ENCODE data around the gene ARSD. TPM values are rescaled to one million over a fixed set of nuclear protein-coding genes. Genes with fewer than 3 reads are reported as not detected.

The ARSD gene
- total RNA-seq, 1 donor from 2014 or later: 7.3 TPM

DNA sequence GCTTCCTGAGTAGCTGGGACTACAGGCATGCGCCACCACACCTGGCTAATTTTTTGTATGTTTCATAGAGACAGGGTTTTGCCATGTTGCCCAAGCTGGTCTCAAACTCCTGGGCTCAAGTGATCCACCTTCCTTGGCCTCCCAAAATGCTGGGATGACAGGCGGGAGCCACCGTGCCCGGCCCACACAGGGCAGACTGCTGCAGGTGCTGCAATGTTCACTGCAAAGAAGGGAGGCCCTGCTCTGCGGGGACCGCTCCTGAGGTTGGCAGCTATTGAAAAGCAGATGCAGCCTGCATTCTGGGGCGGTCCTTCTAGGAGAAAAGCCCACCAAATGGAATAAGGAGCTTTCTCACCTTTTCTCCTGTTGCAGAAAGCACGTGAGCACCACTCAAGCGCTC lies 5.0 kb downstream of the ARSD start:
- H3K36me3 ChIP-seq (ENCODE audit: insufficient read depth, low read length): no peaks in the 10 kb centered on the region

GRCh38 chrX:2921750-2922149 lies 7.4 kb downstream of the ARSD start:
- H3K4me1 Mint-ChIP-seq (ENCODE audit: low read depth, unreplicated experiment): no peaks in the 10 kb centered on the region

More for the DNA sequence above, 5.0 kb downstream of the ARSD start:
- H3K27me3 ChIP-seq (ENCODE audit: insufficient read depth, low read length): no peaks in the 10 kb centered on the region
- H3K9me3 Mint-ChIP-seq (ENCODE audit: unreplicated experiment): no peaks in the 10 kb centered on the region
- no peaks in the 10 kb centered on the region for H3K79me2 ChIP-seq (ENCODE audit: insufficient read depth, low read length)
- FAIRE-seq: no peak
- no peak overlapping the region for H3K4me3 ChIP-seq (ENCODE audit: insufficient read depth, low read depth, low read length)
- H4K20me1 ChIP-seq (ENCODE audit: insufficient read depth, low read length): no peaks in the 10 kb centered on the region
- DNase-seq (ENCODE audit: low read depth): no peak
- no peak overlapping the region for H3K4me2 ChIP-seq (ENCODE audit: low read length)
- no peaks in the 10 kb centered on the region for H3K4me1 Mint-ChIP-seq (ENCODE audit: low read depth, unreplicated experiment)
- H3K9ac ChIP-seq (ENCODE audit: low read length): no peak overlapping the region
- no peaks in the 10 kb centered on the region for H3K4me1 ChIP-seq (ENCODE audit: insufficient read depth, low read length)
- H3K27ac ChIP-seq (ENCODE audit: low read depth, low read length): no peak overlapping the region
- H3K9me3 ChIP-seq (ENCODE audit: insufficient read depth, low read depth, low read length): no peaks in the 10 kb centered on the region
- no peak overlapping the region for H3K4me3 Mint-ChIP-seq (ENCODE audit: unreplicated experiment)
- TF ChIP-seq, protein P1, sequence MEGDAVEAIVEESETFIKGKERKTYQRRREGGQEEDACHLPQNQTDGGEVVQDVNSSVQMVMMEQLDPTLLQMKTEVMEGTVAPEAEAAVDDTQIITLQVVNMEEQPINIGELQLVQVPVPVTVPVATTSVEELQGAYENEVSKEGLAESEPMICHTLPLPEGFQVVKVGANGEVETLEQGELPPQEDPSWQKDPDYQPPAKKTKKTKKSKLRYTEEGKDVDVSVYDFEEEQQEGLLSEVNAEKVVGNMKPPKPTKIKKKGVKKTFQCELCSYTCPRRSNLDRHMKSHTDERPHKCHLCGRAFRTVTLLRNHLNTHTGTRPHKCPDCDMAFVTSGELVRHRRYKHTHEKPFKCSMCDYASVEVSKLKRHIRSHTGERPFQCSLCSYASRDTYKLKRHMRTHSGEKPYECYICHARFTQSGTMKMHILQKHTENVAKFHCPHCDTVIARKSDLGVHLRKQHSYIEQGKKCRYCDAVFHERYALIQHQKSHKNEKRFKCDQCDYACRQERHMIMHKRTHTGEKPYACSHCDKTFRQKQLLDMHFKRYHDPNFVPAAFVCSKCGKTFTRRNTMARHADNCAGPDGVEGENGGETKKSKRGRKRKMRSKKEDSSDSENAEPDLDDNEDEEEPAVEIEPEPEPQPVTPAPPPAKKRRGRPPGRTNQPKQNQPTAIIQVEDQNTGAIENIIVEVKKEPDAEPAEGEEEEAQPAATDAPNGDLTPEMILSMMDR (IDR thresholded peaks at IDR 0.05; ENCODE audit: insufficient read depth, low read depth, low read length): no peak
- no peak for TF ChIP-seq EZH2 (IDR thresholded peaks at IDR 0.05; ENCODE audit: insufficient read depth, low read length)
- H3K27ac Mint-ChIP-seq (ENCODE audit: unreplicated experiment): no peak overlapping the region
- no peaks in the 10 kb centered on the region for H3K27me3 Mint-ChIP-seq (ENCODE audit: low read depth, unreplicated experiment)
- peaks cover 3% of the 10 kb centered on the region for H3K36me3 Mint-ChIP-seq (ENCODE audit: low read depth, unreplicated experiment)
- H2AFZ ChIP-seq (ENCODE audit: low read depth, low read length): no peak overlapping the region

DNA sequence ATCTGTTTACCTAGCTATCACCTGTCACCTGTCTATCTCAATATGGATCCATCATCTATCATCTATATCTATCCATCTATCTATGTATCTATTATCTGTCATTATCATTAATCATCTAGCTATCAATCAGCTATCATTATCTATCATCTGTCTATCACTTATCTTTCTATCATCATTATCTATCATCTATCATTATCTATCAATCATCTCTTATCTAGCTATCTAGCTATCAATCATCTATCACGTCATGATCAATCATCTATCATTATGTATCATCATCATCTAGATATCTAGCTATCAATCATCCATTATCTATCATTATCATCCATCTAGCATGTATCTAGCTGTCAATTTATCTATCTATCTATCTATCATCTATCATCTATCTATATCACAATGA lies 7.9 kb downstream of the ARSD start:
- no peak for DNase-seq (ENCODE audit: low read depth)
- Histone ChIP-seq H3K36me3 (ENCODE audit: insufficient read depth, low read length) (no peaks in the 10 kb centered on the region), H3K4me1 (ENCODE audit: insufficient read depth, low read length) (no peaks in the 10 kb centered on the region), H3K4me3 (ENCODE audit: insufficient read depth, low read depth, low read length) (no peak overlapping the region), H3K4me2 (ENCODE audit: low read length) (no peak overlapping the region), H4K20me1 (ENCODE audit: insufficient read depth, low read length) (no peaks in the 10 kb centered on the region), H3K9ac (ENCODE audit: low read length) (no peak overlapping the region), H3K9me3 (ENCODE audit: insufficient read depth, low read depth, low read length) (no peaks in the 10 kb centered on the region), H3K27me3 (ENCODE audit: insufficient read depth, low read length) (no peaks in the 10 kb centered on the region), H2AFZ (ENCODE audit: low read depth, low read length) (no peak overlapping the region), H3K27ac (ENCODE audit: low read depth, low read length) (no peak overlapping the region), H3K79me2 (ENCODE audit: insufficient read depth, low read length) (no peaks in the 10 kb centered on the region)
- FAIRE-seq: peak; percentile 78
- H3K9me3 Mint-ChIP-seq (ENCODE audit: unreplicated experiment): no peaks in the 10 kb centered on the region
- no peak for TF ChIP-seq EZH2 (IDR thresholded peaks at IDR 0.05; ENCODE audit: insufficient read depth, low read length)
- TF ChIP-seq, protein P1 (IDR thresholded peaks at IDR 0.05; ENCODE audit: insufficient read depth, low read depth, low read length): no peak
- H3K27me3 Mint-ChIP-seq (ENCODE audit: low read depth, unreplicated experiment): no peaks in the 10 kb centered on the region
- H3K4me3 Mint-ChIP-seq (ENCODE audit: unreplicated experiment): no peak overlapping the region
- H3K27ac Mint-ChIP-seq (ENCODE audit: unreplicated experiment): no peak overlapping the region
- no peaks in the 10 kb centered on the region for H3K4me1 Mint-ChIP-seq (ENCODE audit: low read depth, unreplicated experiment)
- H3K36me3 Mint-ChIP-seq (ENCODE audit: low read depth, unreplicated experiment): peaks cover 3% of the 10 kb centered on the region

More at GRCh38 chrX:2921750-2922149, 7.4 kb downstream of the ARSD start:
- FAIRE-seq (no peak), DNase-seq (ENCODE audit: low read depth) (no peak)
- H3K4me3 Mint-ChIP-seq (ENCODE audit: unreplicated experiment): no peak overlapping the region
- Histone ChIP-seq H3K27ac (ENCODE audit: low read depth, low read length) (no peak overlapping the region), H3K4me2 (ENCODE audit: low read length) (no peak overlapping the region), H3K4me1 (ENCODE audit: insufficient read depth, low read length) (no peaks in the 10 kb centered on the region), H3K79me2 (ENCODE audit: insufficient read depth, low read length) (no peaks in the 10 kb centered on the region), H3K36me3 (ENCODE audit: insufficient read depth, low read length) (no peaks in the 10 kb centered on the region), H2AFZ (ENCODE audit: low read depth, low read length) (no peak overlapping the region), H3K9me3 (ENCODE audit: insufficient read depth, low read depth, low read length) (no peaks in the 10 kb centered on the region), H4K20me1 (ENCODE audit: insufficient read depth, low read length) (no peaks in the 10 kb centered on the region), H3K9ac (ENCODE audit: low read length) (no peak overlapping the region), H3K27me3 (ENCODE audit: insufficient read depth, low read length) (no peaks in the 10 kb centered on the region), H3K4me3 (ENCODE audit: insufficient read depth, low read depth, low read length) (no peak overlapping the region)
- H3K27ac Mint-ChIP-seq (ENCODE audit: unreplicated experiment): no peak overlapping the region
- no peaks in the 10 kb centered on the region for H3K9me3 Mint-ChIP-seq (ENCODE audit: unreplicated experiment)
- no peaks in the 10 kb centered on the region for H3K27me3 Mint-ChIP-seq (ENCODE audit: low read depth, unreplicated experiment)
- peaks cover 3% of the 10 kb centered on the region for H3K36me3 Mint-ChIP-seq (ENCODE audit: low read depth, unreplicated experiment)
- TF ChIP-seq, protein P1 (IDR thresholded peaks at IDR 0.05; ENCODE audit: insufficient read depth, low read depth, low read length): no peak
- TF ChIP-seq EZH2 (IDR thresholded peaks at IDR 0.05; ENCODE audit: insufficient read depth, low read length): no peak
